ENCODE measurements around the gene CHST15.

GRCh38 chr10:124066781-124067714 is 26.4 kb downstream of the CHST15 start:
- TF ChIP-seq, protein P1, sequence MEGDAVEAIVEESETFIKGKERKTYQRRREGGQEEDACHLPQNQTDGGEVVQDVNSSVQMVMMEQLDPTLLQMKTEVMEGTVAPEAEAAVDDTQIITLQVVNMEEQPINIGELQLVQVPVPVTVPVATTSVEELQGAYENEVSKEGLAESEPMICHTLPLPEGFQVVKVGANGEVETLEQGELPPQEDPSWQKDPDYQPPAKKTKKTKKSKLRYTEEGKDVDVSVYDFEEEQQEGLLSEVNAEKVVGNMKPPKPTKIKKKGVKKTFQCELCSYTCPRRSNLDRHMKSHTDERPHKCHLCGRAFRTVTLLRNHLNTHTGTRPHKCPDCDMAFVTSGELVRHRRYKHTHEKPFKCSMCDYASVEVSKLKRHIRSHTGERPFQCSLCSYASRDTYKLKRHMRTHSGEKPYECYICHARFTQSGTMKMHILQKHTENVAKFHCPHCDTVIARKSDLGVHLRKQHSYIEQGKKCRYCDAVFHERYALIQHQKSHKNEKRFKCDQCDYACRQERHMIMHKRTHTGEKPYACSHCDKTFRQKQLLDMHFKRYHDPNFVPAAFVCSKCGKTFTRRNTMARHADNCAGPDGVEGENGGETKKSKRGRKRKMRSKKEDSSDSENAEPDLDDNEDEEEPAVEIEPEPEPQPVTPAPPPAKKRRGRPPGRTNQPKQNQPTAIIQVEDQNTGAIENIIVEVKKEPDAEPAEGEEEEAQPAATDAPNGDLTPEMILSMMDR (IDR thresholded peaks at IDR 0.05), result no peak
- TF ChIP-seq POLR2A (IDR thresholded peaks at IDR 0.05), result no peak
